GDM1 (cell line): Measurements from ENCODE around the gene PXN.
A peak's percentile ranks its signal among the peaks of the same experiment; 100 is the strongest.
"Not testable (repeated sequence)": the region's sequence is repeated elsewhere in the genome, so short reads cannot be mapped to it uniquely, and the experiment has no call there.

ENCODE experiments used
- DNase-seq: peaks from one replicate; lab custom pipeline; 2025; lab: John Stamatoyannopoulos, UW

PXN gene

GRCh38 chr12:120241561-120242274 is 23.8 kb downstream of the PXN start:
- no peak for DNase-seq

GRCh38 chr12:120240495-120240833 is 25.1 kb downstream of the PXN start:
- no peak for DNase-seq

GRCh38 chr12:120239776-120240494 is 25.6 kb downstream of the PXN start:
- no peak for DNase-seq

GRCh38 chr12:120238839-120239445 is 26.6 kb downstream of the PXN start:
- no peak for DNase-seq

GRCh38 chr12:120238217-120238616 is 27.3 kb downstream of the PXN start:
- no peak for DNase-seq

GRCh38 chr12:120237360-120238171 is 28.0 kb downstream of the PXN start:
- peak; percentile 65 for DNase-seq

- not testable (repeated sequence) for DNase-seq
Measured at GRCh38 chr12:120236809-120237208, 28.7 kb downstream of the PXN start.

GRCh38 chr12:120235369-120236323 is 29.9 kb downstream of the PXN start:
- DNase-seq, result no peak

GRCh38 chr12:120234643-120235368 is 30.7 kb downstream of the PXN start:
- no peak for DNase-seq

- DNase-seq, result peak; percentile 88
Measured at GRCh38 chr12:120231316-120232011, 34.1 kb downstream of the PXN start.

- no peak for DNase-seq
Measured at GRCh38 chr12:120230974-120231315, 34.6 kb downstream of the PXN start.

GRCh38 chr12:120230326-120230973 is 35.1 kb downstream of the PXN start:
- no peak for DNase-seq

GRCh38 chr12:120229487-120230325 is 35.8 kb downstream of the PXN start:
- no peak for DNase-seq

- no peak for DNase-seq
Measured at GRCh38 chr12:120229071-120229486, 36.5 kb downstream of the PXN start.

GRCh38 chr12:120228291-120229070 is 37.0 kb downstream of the PXN start:
- peak; percentile 75 for DNase-seq

GRCh38 chr12:120228041-120228290 is 37.6 kb downstream of the PXN start:
- no peak for DNase-seq

GRCh38 chr12:120227233-120228040 is 38.1 kb downstream of the PXN start:
- DNase-seq, result no peak
